Subcutaneous adipose tissue (tissue), 4 donors: ENCODE measurements around the gene TNIP2. TPM values are rescaled to one million over a fixed set of nuclear protein-coding genes. Genes with fewer than 3 reads are reported as not detected.

Experiments
- CTCF ChIP-seq: fragments of 450-650 bp; IDR thresholded peaks from one replicate; pipeline ENCODE4 v1.5.1; 2016; ENCODE audit warnings: low read depth, mild to moderate bottlenecking, control low read depth, antibody characterized with exemption, moderate library complexity
- total RNA-seq, 4 donors: library from RNA; depleted of rRNA; stranded (reverse); fragments of >200 nt; gene quantifications; one replicate each; pipeline ENCODE4 v1.1.0, GENCODE V29; 2016

TNIP2 gene
- total RNA-seq, 4 donors from 2014 or later, result 25.6 to 88.2 (median 51.5) TPM

GRCh38 chr4:2795300-2795892 is 39.3 kb upstream of the TNIP2 start:
- no peak for TF ChIP-seq CTCF

DNA sequence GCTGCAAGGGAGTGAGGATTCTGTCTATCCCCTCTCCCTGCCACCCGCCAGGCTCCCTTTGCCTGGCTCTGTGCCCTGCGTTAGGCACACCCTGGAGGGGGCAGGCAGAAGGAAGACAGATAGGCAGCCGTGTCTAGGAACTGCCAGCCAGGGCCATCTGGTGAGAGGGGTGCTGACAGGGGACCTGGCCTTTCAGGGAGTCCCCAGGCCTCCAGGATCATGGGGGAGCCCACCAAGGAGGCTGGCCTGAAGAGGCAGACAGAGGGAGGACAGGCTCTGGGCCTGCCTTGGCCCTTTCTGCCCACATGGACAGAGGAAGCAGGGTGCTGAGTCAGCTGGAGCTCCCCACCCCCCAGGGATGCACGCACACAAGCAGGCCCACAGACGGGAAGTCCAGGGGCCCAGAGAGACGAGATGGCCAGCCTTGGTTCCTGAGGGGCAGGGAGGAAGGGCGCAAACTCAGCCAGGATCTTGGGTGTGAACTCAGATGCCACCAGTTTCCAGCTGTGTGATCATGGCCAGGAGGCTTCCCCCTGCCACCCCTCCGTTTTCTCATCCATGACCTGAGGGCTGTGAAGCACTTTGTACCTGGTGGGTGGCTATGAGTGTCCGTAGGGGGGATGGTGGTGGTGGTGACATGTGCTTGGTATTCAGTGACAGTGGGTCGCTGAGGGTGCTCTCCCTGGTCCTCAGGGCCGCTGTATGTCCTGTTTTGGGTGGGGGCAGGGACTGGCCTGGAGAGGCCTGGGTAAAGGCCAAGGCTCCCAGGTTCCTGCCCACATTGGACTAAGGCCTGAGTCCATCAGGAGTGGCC is 38.6 kb upstream of the TNIP2 start:
- no peak for TF ChIP-seq CTCF

- TF ChIP-seq CTCF, result no peak
Measured at GRCh38 chr4:2793586-2794485, 37.7 kb upstream of the TNIP2 start.

DNA sequence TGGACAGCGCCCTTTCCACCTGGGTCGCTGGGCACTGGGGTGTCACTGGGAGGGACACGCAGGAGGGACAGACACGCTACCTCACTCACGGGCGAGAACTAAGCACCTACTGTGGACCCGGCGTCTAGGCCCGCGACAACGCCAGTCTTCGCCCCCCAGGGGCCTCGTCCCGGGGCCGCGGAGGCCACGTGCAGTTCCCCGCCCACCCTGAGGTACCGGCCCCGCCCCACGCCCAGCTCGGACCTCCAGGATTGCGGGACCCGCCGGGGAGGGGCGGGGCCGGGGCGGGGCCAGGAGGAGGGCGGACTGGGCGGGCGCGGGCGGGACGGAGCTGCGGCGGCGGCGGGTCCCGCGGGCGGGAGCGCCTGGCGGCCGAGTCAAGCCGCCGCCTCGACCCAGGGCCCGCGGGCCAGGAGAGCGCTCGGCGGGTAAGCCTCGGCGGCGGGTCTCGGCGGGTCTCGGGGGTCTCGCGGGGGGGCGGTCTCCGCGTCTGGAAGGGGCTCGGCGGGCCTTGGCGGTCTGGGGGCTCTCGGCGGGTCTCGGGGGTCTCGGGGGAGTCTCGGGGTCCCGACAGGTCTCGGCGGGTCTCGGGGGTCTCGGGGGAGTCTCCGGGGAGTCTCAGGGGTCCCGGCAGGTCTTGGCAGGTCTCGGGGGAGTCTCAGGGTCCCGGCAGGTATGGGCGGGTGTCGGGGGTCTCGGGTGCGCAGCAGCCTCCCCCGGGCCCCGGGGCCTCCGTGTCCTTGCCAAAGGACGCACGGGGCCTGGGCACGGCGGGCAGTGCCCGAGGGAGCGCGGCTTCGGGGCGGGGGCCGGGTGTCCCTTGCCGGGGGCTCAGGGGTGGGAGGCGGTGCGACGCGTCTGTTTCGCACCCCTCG is 36.8 kb upstream of the TNIP2 start, which contains the start of gene SH3BP2:
SH3BP2 (plus strand) TSS at position 375 of the 875 bp plus-strand sequence. CDS start 27,533 bp downstream, outside the sequence.
- no peak for TF ChIP-seq CTCF

DNA sequence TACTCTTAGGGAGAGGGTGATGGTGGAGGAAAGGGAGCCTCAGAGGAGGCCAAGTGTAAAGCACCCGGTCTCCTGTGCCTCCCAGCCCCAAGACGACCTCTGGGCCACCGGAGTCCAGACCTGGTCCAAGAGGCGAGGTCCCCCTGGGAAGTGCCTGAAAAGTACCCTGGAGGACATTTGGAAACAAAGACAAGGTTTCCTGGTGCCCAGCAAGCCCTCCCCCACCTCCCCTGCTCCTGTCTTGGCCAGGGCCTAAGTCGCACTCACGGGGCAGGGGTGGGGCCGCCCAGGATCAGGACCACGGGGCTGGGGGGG is 36.2 kb upstream of the TNIP2 start:
- no peak for TF ChIP-seq CTCF

DNA sequence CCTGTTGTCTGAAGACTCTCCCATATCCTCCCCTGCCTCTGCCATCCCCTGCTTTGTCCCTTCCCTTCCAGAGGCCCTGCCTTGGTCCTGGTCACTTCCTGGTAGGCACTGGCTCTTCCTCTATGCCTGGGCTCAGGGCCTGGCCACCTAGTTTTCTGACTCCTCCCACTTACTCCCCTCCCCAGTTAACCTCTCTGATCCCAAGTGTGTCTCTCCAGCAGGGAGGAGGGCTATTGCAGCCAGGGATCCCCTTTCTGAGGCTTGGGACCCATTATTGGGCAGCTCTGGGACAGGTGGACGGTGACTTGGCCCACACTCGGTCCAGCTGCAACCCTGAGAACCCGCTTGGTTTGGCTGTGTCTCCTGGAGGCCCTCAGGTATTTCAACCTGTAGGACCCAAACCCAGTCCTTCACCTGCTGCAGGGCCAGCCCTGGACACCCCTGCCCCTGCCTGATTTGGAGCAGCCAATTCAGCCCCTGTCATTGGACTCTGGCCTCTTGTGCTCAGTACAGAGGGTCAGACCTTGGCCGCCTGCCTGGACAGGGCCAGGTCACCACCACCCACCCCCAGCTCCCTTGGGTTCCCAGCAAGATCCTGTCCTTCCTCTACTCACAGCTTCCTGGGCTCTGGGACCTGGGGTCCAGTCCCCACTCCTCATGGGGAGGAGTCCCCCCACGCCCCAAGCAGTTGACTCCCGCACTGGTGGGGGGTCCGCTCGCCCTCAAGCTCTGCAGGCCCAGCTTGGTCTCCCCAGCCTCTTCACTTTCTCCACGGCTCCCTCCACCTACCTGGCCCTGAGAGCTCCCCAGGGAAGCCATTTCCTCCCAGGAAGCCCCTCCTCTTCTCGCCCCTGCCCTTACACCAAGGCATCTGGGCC is 35.6 kb upstream of the TNIP2 start:
- TF ChIP-seq CTCF, result no peak
